ENCODE measurements around the gene FLT4. TPM values are rescaled to one million over a fixed set of nuclear protein-coding genes. Genes with fewer than 3 reads are reported as not detected.

Gene FLT4
- polyA plus RNA-seq, 2 of the 4 experiments (the other 2 are of a cell fraction): 2.0 to 2.6 TPM

DNA sequence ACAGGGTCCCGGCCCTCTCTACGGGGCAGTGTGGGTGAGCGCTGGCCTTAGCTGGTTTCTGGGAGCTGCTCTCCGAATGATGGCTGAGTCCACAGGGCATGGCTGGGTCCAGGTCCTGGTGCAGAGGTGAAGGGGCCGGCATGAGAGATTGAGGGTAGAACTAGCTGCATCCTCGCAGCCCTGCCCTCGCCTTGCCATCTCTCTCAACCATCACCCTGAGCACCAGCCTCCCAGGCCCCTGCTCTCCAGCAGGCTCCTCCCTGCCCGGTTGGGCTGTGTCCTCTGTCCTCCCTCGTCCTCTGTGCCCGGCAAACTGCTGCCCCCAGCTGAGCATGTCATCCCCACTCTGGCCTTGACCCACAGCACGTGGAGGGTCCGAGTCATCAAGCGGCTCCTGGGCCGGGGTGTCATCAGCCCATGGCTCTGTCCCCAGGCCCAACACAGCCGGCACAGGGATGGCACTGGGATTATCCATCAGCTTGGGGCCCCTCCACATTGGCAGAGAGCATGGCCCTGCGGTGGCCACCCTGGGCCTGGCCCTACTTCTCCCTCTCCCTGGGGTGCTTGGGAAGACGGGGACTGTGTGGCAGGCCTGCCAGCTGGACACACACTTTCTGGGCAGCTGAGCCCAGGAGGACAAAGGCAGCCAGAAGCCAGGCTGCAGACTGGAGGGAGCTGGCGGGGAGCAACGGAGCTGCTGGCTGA is 8.4 kb downstream of the FLT4 start:
- ChIA-PET POLR2A (no interaction called here), CTCF (interaction anchor here (1.0 to 1.8 kb wide), 5 partner anchors 9 to 347 kb away, joined by 3 to 5 read pairs (median 4); no protein-coding TSS in a partner anchor)
- Histone ChIP-seq H3K4me3 (no peak overlapping the region), H3K9me3 (no peaks in the 10 kb centered on the region), H3K4me1 (no peaks in the 10 kb centered on the region), H3K4me2 (no peak overlapping the region), H3K27ac (no peak overlapping the region)
- ATAC-seq (no peak), FAIRE-seq (no peak), DNase-seq (ENCODE audit: low read depth in 1 of 2, low spot score in 1 of 2) (no peak)
- WGBS (ENCODE audit: missing lambda C conversion rate): 79% methylated on average over 15 of the region's 19 CpGs
- TF ChIP-seq NR3C1 (IDR thresholded peaks at IDR 0.05) (no peak), CEBPB (IDR thresholded peaks at IDR 0.05) (no peak), CHD4 (IDR thresholded peaks at IDR 0.05; ENCODE audit: borderline replicate concordance) (no peak), HEYL (CRISPR knock-in tag; IDR thresholded peaks at IDR 0.05) (no peak), NPAS2 (CRISPR knock-in tag; IDR thresholded peaks at IDR 0.05; ENCODE audit: borderline replicate concordance) (no peak), SMC3 (IDR thresholded peaks at IDR 0.05) (no peak), KDM1A (IDR thresholded peaks at IDR 0.05; ENCODE audit: low read depth) (no peak)
- TF ChIP-seq, protein P1, sequence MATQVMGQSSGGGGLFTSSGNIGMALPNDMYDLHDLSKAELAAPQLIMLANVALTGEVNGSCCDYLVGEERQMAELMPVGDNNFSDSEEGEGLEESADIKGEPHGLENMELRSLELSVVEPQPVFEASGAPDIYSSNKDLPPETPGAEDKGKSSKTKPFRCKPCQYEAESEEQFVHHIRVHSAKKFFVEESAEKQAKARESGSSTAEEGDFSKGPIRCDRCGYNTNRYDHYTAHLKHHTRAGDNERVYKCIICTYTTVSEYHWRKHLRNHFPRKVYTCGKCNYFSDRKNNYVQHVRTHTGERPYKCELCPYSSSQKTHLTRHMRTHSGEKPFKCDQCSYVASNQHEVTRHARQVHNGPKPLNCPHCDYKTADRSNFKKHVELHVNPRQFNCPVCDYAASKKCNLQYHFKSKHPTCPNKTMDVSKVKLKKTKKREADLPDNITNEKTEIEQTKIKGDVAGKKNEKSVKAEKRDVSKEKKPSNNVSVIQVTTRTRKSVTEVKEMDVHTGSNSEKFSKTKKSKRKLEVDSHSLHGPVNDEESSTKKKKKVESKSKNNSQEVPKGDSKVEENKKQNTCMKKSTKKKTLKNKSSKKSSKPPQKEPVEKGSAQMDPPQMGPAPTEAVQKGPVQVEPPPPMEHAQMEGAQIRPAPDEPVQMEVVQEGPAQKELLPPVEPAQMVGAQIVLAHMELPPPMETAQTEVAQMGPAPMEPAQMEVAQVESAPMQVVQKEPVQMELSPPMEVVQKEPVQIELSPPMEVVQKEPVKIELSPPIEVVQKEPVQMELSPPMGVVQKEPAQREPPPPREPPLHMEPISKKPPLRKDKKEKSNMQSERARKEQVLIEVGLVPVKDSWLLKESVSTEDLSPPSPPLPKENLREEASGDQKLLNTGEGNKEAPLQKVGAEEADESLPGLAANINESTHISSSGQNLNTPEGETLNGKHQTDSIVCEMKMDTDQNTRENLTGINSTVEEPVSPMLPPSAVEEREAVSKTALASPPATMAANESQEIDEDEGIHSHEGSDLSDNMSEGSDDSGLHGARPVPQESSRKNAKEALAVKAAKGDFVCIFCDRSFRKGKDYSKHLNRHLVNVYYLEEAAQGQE (IDR thresholded peaks at IDR 0.05): no peak
- TF ChIP-seq, protein P2, sequence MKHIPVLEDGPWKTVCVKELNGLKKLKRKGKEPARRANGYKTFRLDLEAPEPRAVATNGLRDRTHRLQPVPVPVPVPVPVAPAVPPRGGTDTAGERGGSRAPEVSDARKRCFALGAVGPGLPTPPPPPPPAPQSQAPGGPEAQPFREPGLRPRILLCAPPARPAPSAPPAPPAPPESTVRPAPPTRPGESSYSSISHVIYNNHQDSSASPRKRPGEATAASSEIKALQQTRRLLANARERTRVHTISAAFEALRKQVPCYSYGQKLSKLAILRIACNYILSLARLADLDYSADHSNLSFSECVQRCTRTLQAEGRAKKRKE (CRISPR knock-in tag; IDR thresholded peaks at IDR 0.05; ENCODE audit: low read depth): no peak

DNA sequence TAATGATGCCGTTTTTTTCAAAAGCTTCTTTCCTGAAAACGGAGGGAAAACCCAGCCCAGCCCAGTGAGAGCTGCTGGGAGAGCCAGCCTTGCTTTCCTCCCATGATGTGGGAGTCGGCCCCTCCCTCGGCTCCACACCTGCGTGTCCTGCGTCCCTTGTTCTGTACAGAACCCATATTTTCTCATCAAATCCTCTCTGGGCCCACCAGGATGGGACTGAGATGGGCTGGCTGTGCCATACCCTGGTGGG is 8.9 kb downstream of the FLT4 start:
- POLR2A ChIA-PET: no interaction called here
- CTCF ChIA-PET: interaction anchor here (1.1 to 1.8 kb wide), 3 partner anchors 10 to 347 kb away, joined by 3 to 5 read pairs (median 4); no protein-coding TSS in a partner anchor
- DNase-seq (ENCODE audit: low read depth in 1 of 2, low spot score in 1 of 2): no peak
- TF ChIP-seq, protein P3, sequence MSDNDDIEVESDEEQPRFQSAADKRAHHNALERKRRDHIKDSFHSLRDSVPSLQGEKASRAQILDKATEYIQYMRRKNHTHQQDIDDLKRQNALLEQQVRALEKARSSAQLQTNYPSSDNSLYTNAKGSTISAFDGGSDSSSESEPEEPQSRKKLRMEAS (IDR thresholded peaks at IDR 0.05): no peak
- TF ChIP-seq RNF2 (IDR thresholded peaks at IDR 0.05; ENCODE audit: borderline replicate concordance, low read depth) (no peak), ZNF302 (CRISPR knock-in tag; IDR thresholded peaks at IDR 0.05) (no peak), KDM5A (IDR thresholded peaks at IDR 0.05) (no peak), ESRRA (IDR thresholded peaks at IDR 0.05; ENCODE audit: borderline replicate concordance, low read length) (no peak), ZSCAN20 (CRISPR knock-in tag; IDR thresholded peaks at IDR 0.05) (no peak), POLR2A (IDR thresholded peaks at IDR 0.05; ENCODE audit: low read length) (no peak), RCOR1 (IDR thresholded peaks at IDR 0.05; ENCODE audit: low read depth, low read length) (no peak), SREBF2 (IDR thresholded peaks at IDR 0.05) (no peak), MYC (IDR thresholded peaks at IDR 0.05; ENCODE audit: borderline replicate concordance, low read length) (no peak), HOXA7 (CRISPR knock-in tag; IDR thresholded peaks at IDR 0.05) (no peak), EHF (CRISPR knock-in tag; IDR thresholded peaks at IDR 0.05) (no peak), TFCP2L1 (CRISPR knock-in tag; IDR thresholded peaks at IDR 0.05) (no peak)
- TF ChIP-seq, protein P4, sequence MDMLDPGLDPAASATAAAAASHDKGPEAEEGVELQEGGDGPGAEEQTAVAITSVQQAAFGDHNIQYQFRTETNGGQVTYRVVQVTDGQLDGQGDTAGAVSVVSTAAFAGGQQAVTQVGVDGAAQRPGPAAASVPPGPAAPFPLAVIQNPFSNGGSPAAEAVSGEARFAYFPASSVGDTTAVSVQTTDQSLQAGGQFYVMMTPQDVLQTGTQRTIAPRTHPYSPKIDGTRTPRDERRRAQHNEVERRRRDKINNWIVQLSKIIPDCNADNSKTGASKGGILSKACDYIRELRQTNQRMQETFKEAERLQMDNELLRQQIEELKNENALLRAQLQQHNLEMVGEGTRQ (IDR thresholded peaks at IDR 0.05): no peak
- TF ChIP-seq, protein P5, sequence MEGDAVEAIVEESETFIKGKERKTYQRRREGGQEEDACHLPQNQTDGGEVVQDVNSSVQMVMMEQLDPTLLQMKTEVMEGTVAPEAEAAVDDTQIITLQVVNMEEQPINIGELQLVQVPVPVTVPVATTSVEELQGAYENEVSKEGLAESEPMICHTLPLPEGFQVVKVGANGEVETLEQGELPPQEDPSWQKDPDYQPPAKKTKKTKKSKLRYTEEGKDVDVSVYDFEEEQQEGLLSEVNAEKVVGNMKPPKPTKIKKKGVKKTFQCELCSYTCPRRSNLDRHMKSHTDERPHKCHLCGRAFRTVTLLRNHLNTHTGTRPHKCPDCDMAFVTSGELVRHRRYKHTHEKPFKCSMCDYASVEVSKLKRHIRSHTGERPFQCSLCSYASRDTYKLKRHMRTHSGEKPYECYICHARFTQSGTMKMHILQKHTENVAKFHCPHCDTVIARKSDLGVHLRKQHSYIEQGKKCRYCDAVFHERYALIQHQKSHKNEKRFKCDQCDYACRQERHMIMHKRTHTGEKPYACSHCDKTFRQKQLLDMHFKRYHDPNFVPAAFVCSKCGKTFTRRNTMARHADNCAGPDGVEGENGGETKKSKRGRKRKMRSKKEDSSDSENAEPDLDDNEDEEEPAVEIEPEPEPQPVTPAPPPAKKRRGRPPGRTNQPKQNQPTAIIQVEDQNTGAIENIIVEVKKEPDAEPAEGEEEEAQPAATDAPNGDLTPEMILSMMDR (IDR thresholded peaks at IDR 0.05): no peak
- TF ChIP-seq, protein P6, sequence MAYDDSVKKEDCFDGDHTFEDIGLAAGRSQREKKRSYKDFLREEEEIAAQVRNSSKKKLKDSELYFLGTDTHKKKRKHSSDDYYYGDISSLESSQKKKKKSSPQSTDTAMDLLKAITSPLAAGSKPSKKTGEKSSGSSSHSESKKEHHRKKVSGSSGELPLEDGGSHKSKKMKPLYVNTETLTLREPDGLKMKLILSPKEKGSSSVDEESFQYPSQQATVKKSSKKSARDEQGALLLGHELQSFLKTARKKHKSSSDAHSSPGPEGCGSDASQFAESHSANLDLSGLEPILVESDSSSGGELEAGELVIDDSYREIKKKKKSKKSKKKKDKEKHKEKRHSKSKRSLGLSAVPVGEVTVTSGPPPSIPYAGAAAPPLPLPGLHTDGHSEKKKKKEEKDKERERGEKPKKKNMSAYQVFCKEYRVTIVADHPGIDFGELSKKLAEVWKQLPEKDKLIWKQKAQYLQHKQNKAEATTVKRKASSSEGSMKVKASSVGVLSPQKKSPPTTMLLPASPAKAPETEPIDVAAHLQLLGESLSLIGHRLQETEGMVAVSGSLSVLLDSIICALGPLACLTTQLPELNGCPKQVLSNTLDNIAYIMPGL (CRISPR knock-in tag; IDR thresholded peaks at IDR 0.05; ENCODE audit: borderline replicate concordance): no peak
- TF ChIP-seq, protein P2 (CRISPR knock-in tag; IDR thresholded peaks at IDR 0.05; ENCODE audit: low read depth): no peak
- FAIRE-seq: no peak
- WGBS (ENCODE audit: missing lambda C conversion rate): 59% methylated on average over 6 of the region's 6 CpGs
- Histone ChIP-seq H3K27ac (no peak overlapping the region), H3K4me3 (no peak overlapping the region), H3K4me2 (no peak overlapping the region), H3K9me3 (no peaks in the 10 kb centered on the region), H3K4me1 (no peaks in the 10 kb centered on the region)
- ATAC-seq: no peak

Measured in A549 (cell line).